Endothelial cell (in vitro differentiated cells): ENCODE data around the gene LMOD3. TPM values are rescaled to one million over a fixed set of nuclear protein-coding genes. Genes with fewer than 3 reads are reported as not detected.

ENCODE experiments used
- DNase-seq: peaks from one replicate; pipeline ENCODE4 v3.0.0; 2021; ENCODE audit warnings: low spot score
- H3K27ac Mint-ChIP-seq: one replicate; pipeline ENCODE4 v1.8.0; 2021; ENCODE audit warnings: mixed read lengths, inconsistent platforms; ENCODE audit not compliant: unreplicated experiment
- H3K27me3 Mint-ChIP-seq: one replicate; pipeline ENCODE4 v1.8.0; 2021; ENCODE audit warnings: mild to moderate bottlenecking, moderate library complexity, mixed read lengths, inconsistent platforms; ENCODE audit not compliant: unreplicated experiment
- H3K36me3 Mint-ChIP-seq: one replicate; pipeline ENCODE4 v1.8.0; 2021; ENCODE audit warnings: mild to moderate bottlenecking, low read depth, mixed read lengths, inconsistent platforms; ENCODE audit not compliant: unreplicated experiment
- H3K4me1 Mint-ChIP-seq: one replicate; pipeline ENCODE4 v1.8.0; 2021; ENCODE audit warnings: mild to moderate bottlenecking, mixed read lengths, inconsistent platforms; ENCODE audit not compliant: unreplicated experiment
- H3K4me3 Mint-ChIP-seq: one replicate; pipeline ENCODE4 v1.8.0; 2021; ENCODE audit warnings: mild to moderate bottlenecking, mixed read lengths, inconsistent platforms; ENCODE audit not compliant: unreplicated experiment
- H3K9me3 Mint-ChIP-seq: one replicate; pipeline ENCODE4 v1.8.0; 2021; ENCODE audit warnings: mixed read lengths, inconsistent platforms; ENCODE audit not compliant: unreplicated experiment
- CTCF ChIP-seq: fragments of 200-600 bp; sonication (generic); IDR thresholded peaks from one replicate; pipeline ENCODE4 v1.5.0; 2021; ENCODE audit warnings: antibody characterized with exemption; ENCODE audit not compliant: unreplicated experiment
- total RNA-seq: library from RNA; stranded (reverse); fragmentation: NEBNext Ultra II Directional; extraction: Animal tissue kit (Norgen Biotek cat#: 25700); gene quantifications from one replicate; pipeline ENCODE4 v1.2.1, GENCODE V29; 2021; ENCODE audit not compliant: unreplicated experiment

The LMOD3 gene
- total RNA-seq, 1 donor from 2014 or later = not detected

DNA sequence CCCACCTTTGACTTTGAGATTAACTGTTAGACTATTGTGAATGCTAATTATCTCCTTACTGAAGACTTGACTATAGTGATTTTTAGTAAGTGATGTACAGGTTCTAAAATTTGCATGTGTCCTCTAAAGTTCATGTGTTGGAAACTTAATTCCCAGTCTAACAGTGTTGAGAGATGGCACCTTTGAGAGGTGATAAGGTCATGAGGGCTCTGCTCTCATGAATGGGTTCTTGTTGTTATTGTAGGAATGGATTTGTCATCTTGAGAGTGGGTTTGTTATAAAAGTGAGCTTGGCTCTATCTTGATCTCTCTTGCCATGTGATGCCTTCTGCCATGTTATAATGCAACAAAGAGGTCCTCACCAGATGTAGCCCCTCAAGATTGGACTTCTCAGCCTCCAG is 18.9 kb upstream of the LMOD3 start:
- H3K27me3 Mint-ChIP-seq = peaks cover 1% of the 10 kb centered on the region
- H3K9me3 Mint-ChIP-seq = no peaks in the 10 kb centered on the region
- H3K27ac Mint-ChIP-seq = no peak overlapping the region
- H3K4me1 Mint-ChIP-seq = no peaks in the 10 kb centered on the region
- DNase-seq = no peak
- no peaks in the 10 kb centered on the region for H3K36me3 Mint-ChIP-seq
- H3K4me3 Mint-ChIP-seq = no peak overlapping the region
- no peak for TF ChIP-seq CTCF

GRCh38 chr3:69137412-69137811 is 15.0 kb upstream of the LMOD3 start:
- Mint-ChIP-seq H3K4me1 (no peaks in the 10 kb centered on the region), H3K27me3 (peaks cover 2% of the 10 kb centered on the region)
- TF ChIP-seq CTCF = no peak

GRCh38 chr3:69137005-69137404 is 14.6 kb upstream of the LMOD3 start:
- H3K27me3 Mint-ChIP-seq = peaks cover 2% of the 10 kb centered on the region
- no peaks in the 10 kb centered on the region for H3K4me1 Mint-ChIP-seq
- no peak for TF ChIP-seq CTCF
- no peak overlapping the region for H3K27ac Mint-ChIP-seq
- H3K36me3 Mint-ChIP-seq = no peaks in the 10 kb centered on the region
- DNase-seq = no peak
- no peak overlapping the region for H3K4me3 Mint-ChIP-seq
- no peaks in the 10 kb centered on the region for H3K9me3 Mint-ChIP-seq

More at GRCh38 chr3:69137412-69137811, 15.0 kb upstream of the LMOD3 start:
- Mint-ChIP-seq H3K4me3 (no peak overlapping the region), H3K27ac (no peak overlapping the region), H3K36me3 (no peaks in the 10 kb centered on the region), H3K9me3 (no peaks in the 10 kb centered on the region)
- no peak for DNase-seq

DNA sequence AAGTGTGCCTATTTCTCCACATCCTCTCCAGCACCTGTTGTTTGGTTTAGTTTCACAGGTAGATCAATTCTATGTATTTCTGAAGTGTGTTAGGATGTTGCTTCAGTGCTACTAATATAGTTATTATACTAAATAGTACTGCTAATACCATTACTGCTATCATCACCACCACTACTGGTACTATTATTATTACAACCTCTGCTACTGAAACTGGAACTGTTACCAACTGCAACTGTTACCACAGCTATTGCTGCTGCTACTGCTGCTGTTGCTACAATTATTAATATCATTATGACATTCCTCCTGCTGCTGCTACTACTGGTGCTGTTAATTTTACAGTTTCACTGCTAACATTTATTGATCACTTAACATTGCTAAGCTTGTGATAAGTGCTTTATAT is 8.3 kb upstream of the LMOD3 start:
- Mint-ChIP-seq H3K36me3 (no peaks in the 10 kb centered on the region), H3K9me3 (no peaks in the 10 kb centered on the region), H3K27ac (no peak overlapping the region), H3K4me1 (peaks cover 4% of the 10 kb centered on the region), H3K27me3 (no peaks in the 10 kb centered on the region), H3K4me3 (no peak overlapping the region)
- DNase-seq = no peak
- TF ChIP-seq CTCF = no peak

DNA sequence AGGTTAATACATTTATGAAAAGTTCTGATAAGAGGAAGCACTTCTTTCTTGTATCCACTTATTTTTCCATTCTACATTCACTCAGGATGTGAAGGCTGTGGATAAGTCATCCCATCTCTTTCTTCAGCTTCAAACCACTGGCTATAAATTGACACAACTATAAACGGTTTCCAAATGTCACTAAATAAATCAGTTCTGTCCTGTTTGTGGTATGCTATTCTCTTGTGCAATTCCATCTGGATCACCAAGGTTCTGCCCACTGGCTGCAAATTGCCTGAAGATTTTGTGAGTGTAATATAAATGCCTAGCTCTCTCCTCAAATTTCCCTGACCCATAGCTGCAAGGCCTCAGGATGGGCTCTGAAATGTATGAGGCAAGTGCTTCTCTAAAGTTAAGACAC is 7.1 kb upstream of the LMOD3 start:
- Mint-ChIP-seq H3K4me1 (peaks cover 4% of the 10 kb centered on the region), H3K4me3 (no peak overlapping the region), H3K27me3 (no peaks in the 10 kb centered on the region), H3K9me3 (no peaks in the 10 kb centered on the region), H3K36me3 (no peaks in the 10 kb centered on the region), H3K27ac (no peak overlapping the region)
- DNase-seq = no peak
- no peak for TF ChIP-seq CTCF
